SK-N-SH treated with all-trans-retinoic acid at 6 μM for 48 hours (cell line): ENCODE data around the gene ZNF570.

Experiments
- SNAI2 ChIP-seq: fragments of 250-450 bp; sonication (Bioruptor Pico); IDR thresholded peaks from 2 replicates; pipeline ENCODE4 v1.5.0; 2020; ENCODE audit warnings: mild to moderate bottlenecking, moderate library complexity
- ZNF8 ChIP-seq: fragments of 450-650 bp; formaldehyde crosslinking; IDR thresholded peaks from 2 replicates; pipeline ENCODE4 v1.5.0; 2020; ENCODE audit warnings: mild to moderate bottlenecking, moderate library complexity
- TF ChIP-seq, protein P1 (sequence below): fragments of 250-450 bp; sonication (Bioruptor Pico); IDR thresholded peaks from 2 replicates; pipeline ENCODE4 v1.5.0; 2020; ENCODE audit warnings: mild to moderate bottlenecking, moderate library complexity
- TF ChIP-seq, protein P2 (sequence below): fragments of 250-450 bp; sonication (Bioruptor Pico); IDR thresholded peaks from 2 replicates; pipeline ENCODE4 v1.5.1; 2020; ENCODE audit warnings: low read depth, mild to moderate bottlenecking, moderate library complexity

DNA sequence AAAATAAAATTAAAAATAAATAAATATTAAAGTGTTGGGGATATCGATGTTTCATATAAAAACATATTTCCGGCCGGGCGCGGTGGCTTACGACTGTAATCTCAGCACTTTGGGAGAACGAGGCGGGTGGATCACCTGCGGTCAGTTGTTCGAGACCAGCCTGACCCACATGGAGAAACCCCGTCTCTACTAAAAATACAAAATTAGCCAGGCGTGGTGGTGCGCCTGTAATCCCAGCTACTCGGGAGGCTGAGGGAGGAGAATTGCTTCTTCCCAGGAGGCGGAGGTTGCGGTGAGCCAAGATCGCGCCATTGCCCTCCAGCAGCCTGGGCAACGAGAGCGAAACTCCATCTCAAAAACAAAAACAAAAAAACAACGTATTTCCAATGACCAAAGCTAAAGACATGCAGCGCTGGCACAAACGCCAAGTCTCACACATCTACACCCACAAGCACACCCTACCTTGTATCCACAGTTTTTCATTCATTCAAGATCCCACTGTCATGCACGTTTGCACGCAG lies 2.8 kb upstream of the ZNF570 start:
- TF ChIP-seq, protein P1, sequence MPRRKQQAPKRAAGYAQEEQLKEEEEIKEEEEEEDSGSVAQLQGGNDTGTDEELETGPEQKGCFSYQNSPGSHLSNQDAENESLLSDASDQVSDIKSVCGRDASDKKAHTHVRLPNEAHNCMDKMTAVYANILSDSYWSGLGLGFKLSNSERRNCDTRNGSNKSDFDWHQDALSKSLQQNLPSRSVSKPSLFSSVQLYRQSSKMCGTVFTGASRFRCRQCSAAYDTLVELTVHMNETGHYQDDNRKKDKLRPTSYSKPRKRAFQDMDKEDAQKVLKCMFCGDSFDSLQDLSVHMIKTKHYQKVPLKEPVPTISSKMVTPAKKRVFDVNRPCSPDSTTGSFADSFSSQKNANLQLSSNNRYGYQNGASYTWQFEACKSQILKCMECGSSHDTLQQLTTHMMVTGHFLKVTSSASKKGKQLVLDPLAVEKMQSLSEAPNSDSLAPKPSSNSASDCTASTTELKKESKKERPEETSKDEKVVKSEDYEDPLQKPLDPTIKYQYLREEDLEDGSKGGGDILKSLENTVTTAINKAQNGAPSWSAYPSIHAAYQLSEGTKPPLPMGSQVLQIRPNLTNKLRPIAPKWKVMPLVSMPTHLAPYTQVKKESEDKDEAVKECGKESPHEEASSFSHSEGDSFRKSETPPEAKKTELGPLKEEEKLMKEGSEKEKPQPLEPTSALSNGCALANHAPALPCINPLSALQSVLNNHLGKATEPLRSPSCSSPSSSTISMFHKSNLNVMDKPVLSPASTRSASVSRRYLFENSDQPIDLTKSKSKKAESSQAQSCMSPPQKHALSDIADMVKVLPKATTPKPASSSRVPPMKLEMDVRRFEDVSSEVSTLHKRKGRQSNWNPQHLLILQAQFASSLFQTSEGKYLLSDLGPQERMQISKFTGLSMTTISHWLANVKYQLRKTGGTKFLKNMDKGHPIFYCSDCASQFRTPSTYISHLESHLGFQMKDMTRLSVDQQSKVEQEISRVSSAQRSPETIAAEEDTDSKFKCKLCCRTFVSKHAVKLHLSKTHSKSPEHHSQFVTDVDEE (CRISPR knock-in tag) = no peak
- TF ChIP-seq, protein P2, sequence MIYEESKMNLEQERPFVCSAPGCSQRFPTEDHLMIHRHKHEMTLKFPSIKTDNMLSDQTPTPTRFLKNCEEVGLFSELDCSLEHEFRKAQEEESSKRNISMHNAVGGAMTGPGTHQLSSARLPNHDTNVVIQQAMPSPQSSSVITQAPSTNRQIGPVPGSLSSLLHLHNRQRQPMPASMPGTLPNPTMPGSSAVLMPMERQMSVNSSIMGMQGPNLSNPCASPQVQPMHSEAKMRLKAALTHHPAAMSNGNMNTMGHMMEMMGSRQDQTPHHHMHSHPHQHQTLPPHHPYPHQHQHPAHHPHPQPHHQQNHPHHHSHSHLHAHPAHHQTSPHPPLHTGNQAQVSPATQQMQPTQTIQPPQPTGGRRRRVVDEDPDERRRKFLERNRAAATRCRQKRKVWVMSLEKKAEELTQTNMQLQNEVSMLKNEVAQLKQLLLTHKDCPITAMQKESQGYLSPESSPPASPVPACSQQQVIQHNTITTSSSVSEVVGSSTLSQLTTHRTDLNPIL (CRISPR knock-in tag) = no peak
- TF ChIP-seq SNAI2 (CRISPR knock-in tag) = no peak
- no peak for TF ChIP-seq ZNF8 (CRISPR knock-in tag)
